Retinal pigment epithelial cell (primary cell): ENCODE measurements around the gene MMAB.

ENCODE experiments used
- DNase-seq: peaks from one replicate; pipeline ENCODE4 v3.0.0-alpha.2; 2010; ENCODE audit warnings: low read depth
- H3K4me3 ChIP-seq: 2 replicates; pipeline ENCODE4 v1.5.1; 2011; ENCODE audit warnings: mild to moderate bottlenecking, low read length, control low read depth, moderate library complexity
- TF ChIP-seq, protein P1 (sequence below): conservative IDR thresholded peaks from 2 replicates; pipeline ENCODE4 v1.5.1; 2011; ENCODE audit warnings: low read depth, low read length, control low read depth, inconsistent platforms

The MMAB gene

DNA sequence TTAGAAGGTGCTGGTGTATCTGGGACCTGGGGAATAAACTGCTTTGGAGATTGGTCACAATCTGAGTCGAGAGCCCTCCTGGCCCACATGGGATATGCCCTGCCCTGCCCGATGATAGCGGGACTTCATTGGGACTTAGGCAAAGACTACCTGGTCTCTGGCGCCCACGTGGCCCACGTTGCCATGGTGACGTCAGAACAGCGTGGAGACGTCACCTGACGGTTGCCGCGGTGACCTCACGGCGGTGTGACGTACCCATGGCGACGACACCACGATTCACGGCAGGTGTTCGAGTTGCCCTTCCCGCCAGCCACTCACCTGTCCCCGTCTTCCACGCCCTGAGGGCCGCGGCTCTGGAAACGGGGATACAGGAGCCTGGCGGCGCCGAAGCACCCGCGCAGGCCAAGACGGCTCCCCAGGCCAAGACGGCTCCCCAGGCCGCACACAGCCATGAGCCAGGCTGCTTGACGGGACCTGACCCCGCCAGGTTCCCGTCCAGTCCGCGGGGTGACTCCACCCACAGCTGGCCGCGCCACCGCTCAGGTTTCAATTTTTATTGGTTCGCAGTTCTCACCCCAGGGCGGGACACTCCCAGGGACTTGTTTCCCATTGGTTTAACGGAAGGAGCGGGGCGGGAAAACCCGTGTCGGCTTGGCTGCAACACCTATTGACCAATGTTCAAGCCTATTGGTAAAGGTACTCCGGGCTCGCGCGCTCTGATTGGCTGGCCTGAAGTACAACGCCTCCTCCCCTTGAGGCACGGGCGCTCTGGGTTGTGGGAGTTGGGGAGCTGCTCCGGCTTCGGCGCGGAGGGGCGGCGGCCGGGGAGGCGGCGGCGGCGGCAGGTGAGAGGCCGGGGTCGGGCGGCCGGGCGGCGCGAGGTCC lies at the start of gene MMAB, which contains the start of gene MVK:
Gene MMAB (minus strand): TSS at position 476 of the 885 bp plus-strand sequence. CDS start 24 bp downstream, at position 452.
Gene MVK (plus strand): TSS at position 766 of the 885 bp plus-strand sequence. CDS start 1,029 bp downstream, outside the sequence.
- peak within 1 kb of the TSS; percentile 79 for H3K4me3 ChIP-seq
- TF ChIP-seq, protein P1, sequence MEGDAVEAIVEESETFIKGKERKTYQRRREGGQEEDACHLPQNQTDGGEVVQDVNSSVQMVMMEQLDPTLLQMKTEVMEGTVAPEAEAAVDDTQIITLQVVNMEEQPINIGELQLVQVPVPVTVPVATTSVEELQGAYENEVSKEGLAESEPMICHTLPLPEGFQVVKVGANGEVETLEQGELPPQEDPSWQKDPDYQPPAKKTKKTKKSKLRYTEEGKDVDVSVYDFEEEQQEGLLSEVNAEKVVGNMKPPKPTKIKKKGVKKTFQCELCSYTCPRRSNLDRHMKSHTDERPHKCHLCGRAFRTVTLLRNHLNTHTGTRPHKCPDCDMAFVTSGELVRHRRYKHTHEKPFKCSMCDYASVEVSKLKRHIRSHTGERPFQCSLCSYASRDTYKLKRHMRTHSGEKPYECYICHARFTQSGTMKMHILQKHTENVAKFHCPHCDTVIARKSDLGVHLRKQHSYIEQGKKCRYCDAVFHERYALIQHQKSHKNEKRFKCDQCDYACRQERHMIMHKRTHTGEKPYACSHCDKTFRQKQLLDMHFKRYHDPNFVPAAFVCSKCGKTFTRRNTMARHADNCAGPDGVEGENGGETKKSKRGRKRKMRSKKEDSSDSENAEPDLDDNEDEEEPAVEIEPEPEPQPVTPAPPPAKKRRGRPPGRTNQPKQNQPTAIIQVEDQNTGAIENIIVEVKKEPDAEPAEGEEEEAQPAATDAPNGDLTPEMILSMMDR: no peak
- peak; percentile 99 for DNase-seq

DNA sequence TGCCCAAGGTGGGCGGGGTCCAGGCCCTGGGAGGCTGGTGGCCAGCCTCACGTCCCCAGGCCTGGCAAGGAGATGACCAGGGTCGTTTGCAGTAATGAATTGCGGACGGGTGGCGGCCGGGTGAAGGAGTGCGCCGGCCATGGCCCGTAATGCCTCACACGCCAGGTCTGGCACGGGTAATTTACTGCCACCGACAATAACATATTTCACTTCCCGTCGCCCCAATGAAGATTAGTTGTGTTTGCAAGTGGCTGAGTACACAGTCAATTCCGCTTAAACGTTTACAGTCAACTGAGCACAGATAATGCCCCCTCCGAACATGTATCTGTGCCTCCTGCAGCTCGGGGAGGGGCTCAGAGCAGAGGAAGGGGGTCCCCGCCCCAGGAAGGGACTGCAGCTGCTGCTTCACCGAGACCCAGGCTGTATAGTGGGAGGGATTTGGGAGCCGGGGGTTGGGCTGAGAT lies 48.6 kb upstream of the MMAB start:
- TF ChIP-seq, protein P1: no peak
- DNase-seq: no peak
- H3K4me3 ChIP-seq: no peak overlapping the region

DNA sequence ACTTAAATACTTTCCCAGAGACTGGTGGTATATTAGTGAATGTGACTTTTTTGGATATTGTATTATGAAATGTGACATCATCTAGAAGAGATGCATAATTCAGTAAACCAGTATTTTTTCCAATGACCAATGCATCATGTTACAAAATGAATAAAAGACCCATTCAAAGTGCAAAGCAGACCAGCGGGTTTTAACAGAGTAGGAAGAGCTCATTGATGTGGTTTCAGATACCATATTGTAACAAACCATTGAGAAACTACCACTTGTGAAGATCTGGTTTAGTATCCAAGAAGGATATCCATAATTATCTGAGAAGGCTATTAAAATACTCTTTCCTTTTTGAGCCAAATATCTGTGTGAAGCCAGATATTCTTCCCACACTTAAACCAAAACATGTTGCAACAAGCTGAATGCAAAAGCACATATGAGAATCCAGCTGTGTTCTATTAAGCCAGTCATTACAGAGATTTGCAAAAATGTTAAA lies 47.9 kb upstream of the MMAB start:
- no peak overlapping the region for H3K4me3 ChIP-seq
- DNase-seq: no peak
- TF ChIP-seq, protein P1: no peak

DNA sequence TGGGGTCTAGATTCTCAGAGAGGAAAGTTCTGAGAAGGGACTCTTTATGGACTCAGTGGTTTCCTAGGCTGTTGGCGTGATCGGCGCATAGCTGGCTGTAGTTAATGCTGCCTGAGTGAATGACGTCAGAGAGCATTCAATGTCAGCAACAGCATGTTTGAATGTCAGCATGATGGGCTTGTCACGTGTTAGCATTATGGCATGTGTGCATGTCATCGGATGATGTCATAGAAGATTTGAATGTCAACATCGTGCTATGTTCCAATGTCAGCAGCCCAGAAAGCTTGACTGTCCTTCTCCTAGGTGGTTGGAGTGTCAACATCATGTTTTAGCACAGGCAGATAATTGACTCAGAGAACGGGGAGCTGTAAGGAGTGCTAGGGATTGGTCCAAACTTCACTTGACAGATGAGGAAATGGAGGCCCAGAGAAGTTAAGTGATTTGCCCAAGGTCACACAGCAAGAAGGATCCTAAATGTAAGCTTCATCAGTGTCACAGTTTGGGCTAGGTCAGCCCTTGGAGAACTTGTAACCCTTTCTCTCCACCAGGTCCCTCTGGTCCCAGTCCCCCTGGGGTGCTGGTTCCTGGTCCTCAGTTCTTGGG lies 45.8 kb upstream of the MMAB start:
- no peak for DNase-seq
- no peak overlapping the region for H3K4me3 ChIP-seq
- TF ChIP-seq, protein P1: no peak

DNA sequence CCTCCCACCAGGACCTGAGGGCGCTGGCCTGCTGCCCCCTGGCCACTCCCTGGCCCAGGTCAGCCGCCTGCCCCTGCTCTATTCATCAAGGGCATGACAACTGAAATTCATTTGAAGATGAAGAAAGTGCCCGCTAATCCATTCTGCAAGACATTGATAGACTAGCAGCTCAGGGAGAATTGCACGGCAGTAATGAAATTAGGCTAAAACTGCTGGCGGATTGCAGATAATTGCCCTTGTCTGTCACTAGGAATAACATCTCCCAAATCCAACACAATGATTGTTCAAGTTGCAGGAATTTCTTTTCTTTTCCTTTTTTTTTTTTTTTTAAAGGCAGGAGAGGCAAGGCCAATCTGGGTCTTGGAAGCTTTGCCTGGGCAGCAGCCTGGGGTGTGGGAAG lies 44.8 kb upstream of the MMAB start:
- TF ChIP-seq, protein P1: no peak
- DNase-seq: no peak
- no peak overlapping the region for H3K4me3 ChIP-seq

DNA sequence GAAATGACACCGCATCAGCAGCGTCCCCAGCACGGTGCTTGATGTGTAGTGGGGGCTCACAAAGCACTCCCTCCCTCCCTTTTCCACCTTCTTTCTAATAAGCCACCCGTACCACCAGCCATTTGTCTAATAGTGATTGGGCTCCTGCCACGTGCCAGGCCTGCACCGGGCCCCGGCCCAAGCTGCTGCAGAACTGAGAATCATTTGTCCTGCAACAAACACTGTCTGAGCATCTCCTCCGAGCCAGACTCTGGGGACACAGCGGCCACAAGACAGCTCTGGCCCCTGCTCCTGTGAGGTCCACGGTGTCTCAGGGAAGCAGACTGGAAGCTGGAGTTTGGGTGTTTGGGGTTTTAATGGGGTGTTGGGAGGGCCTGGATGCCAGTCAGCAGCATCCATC lies 44.2 kb upstream of the MMAB start:
- H3K4me3 ChIP-seq: no peak overlapping the region
- TF ChIP-seq, protein P1: no peak
- no peak for DNase-seq
